HG02623 (cell line): ENCODE results near the gene DPP8.
"Not testable (repeated sequence)": the region's sequence is repeated elsewhere in the genome, so short reads cannot be mapped to it uniquely, and the experiment has no call there.

ENCODE experiments used
- ATAC-seq: cut with Tn5 transposase; IDR thresholded peaks from one replicate; pipeline ENCODE4 v1.9.1; 2021; ENCODE audit warnings: moderate library complexity; ENCODE audit not compliant: unreplicated experiment

Gene DPP8

DNA sequence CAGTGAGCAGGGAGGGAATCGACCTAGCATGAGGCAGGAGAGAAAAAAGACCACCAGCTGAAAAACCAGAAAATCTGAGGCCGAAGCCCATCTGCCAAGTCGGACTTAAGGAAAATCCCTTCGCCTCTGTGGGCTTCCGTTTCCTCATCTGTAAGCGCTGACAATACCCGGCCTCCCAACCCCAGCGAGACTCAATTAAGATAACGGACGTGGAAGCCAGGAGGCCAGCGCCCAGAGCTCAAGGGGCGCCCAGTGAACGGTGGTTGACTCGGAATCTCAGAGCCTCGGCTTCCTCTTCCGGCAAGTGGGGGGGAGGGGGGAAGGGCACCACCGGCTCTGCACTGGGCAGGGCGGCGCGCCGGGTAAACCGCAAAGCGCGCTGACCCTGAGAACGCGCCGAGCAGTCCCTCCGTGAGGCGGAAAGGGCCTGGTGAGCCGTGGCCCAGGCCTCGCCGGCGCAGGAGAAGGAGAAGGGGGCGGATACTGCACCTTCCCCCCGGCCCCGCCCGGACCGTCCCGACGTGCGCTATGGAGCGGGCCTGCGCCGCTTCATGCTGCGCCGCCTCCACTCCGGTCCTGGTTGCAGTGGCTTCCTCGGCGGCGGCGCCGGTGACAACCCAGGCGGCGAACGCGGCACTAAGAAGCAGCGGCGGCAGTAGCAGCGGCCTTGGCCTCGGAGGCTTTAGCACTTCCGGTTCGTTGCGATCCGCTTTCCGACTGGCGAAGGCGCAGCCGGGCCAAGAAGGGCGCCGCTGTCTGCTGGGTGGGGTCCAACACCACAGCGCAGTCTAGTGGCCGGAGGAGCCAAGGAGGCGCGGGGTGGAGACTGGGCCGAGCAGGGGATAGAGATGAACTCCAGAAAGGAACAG lies at the start of gene DPP8:
DPP8 (minus strand) TSS at position 693 of the 869 bp plus-strand sequence. CDS start 5,136 bp downstream, outside the sequence.
- peak; percentile 96 for ATAC-seq

DNA sequence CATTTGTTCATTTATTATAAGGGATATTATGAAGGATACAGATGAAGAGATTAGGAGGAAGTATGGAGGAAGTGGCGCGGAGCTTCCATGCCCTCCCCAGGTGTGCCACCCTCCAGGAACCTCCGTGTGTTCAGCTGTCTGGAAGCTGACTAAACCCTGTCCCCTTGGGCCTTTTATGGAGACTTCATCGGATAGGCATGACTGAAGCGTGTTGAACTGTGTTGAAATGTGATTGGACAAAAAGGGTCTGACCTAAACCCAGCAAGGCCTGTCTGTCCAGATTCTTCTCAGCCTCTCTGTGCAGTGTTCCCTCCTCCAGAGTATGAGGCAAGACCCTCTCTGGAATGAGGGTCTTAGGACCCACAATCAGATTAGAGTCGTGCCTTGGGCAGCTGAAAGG lies 44.4 kb upstream of the DPP8 start:
- ATAC-seq: no peak

DNA sequence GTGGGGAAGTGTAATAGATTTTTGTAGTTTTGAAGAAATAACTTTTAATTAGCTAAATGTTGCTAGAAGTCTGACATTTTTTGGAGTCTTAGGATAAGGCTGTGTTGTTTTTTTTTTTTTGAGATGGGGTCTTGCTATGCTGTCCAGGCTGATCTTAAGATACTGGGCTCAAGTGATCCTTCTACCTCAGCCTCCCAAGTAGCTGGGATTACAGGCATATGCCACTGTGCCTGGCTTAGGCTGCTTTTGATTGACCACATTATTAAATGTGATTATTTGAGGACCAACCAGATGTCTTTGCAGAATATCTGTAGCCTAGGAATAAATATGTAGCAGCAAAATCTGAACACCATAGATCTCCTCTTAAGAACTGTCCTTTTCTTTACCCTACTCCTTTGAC lies 42.5 kb upstream of the DPP8 start:
- no peak for ATAC-seq

DNA sequence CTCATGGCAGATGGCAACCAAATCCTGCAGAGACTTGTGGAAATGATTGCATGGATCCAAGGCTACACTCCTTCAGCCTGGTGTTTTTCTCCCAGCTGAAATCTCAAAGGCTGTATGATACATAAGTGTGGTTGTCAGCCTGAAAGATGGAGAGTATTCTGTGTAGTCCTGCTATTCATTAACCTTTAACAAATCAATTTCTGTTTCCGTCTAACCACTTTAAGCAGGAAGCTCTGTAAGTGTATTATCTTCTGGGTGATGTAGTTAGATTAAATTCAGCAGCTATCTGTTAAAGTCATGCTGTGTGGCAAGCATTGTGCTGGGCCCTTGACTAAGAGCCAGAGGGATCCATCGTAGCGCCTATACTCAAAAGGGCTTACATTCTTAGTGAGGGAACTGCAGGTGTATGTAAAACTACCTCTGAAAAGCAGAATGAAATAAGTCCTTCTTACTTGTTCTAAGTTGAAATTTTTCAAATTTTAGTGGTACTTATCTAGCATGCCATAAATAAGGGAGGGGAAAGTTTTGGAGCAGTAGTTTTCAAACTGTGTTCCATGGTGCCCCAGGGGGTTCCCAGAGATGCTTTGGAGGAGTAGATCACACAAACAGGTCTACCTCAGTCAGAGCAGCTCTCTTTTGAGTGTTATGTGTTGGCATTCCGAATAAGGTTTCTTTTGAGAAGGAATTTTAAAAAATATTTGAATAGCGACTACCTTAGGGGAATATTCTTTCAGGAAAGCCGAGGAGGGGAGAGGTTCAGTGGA lies 41.7 kb upstream of the DPP8 start:
- ATAC-seq: no peak

DNA sequence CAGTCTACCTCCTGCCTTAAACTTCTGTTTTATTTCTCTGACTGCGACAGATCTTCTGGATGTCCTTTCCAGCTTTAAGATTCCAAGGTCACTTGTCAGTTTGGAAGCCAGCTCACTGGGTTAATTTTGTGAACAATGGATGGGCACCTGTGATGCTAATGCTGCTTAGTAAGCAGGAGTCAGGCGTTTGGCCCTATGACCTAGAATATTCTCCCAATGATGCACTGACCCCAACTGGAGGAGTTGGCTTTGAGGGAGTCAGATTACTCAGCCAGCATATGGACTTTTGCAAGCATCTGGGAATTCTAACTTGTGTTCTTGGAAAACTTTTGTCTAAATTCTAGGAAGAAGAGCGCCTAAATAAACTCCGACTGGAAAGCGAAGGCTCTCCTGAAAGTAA lies 40.8 kb upstream of the DPP8 start:
- no peak for ATAC-seq

DNA sequence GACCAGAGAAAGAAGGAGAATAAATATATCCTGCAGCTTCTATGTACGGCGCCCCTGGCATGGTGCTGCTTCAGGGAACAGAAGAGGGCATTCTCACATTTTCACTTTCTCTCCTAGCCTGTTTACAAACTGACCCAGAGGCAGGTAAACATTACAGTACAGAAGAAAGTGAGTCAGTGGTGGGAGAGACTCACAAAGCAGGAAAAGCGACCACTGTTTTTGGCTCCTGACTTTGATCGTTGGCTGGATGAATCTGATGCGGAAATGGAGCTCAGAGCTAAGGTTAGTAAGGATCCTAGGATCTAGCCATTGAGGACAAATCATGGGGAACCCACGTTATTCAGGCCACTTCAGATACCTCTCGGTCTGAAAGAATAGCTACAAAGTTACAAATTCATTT lies 39.1 kb upstream of the DPP8 start:
- no peak for ATAC-seq

DNA sequence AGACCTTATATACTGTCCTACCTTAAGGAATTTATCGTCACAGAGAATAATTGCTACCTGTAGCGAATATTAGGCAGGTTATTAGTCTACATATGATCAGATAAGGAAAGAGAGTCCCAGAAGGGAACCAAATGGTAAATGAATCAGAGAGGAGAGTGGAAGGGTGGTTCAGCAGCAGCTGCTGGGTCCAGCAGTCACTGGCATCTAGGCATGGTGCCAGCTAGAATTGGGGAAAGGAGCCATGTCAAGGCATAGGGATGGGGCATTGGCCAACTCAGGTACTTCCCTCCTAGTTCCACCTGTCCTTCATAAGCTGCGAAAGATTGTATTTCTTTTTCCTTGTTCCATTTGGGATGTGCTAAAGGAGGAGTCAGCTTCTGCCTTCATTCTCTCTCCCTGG lies 36.2 kb upstream of the DPP8 start:
- ATAC-seq: no peak

DNA sequence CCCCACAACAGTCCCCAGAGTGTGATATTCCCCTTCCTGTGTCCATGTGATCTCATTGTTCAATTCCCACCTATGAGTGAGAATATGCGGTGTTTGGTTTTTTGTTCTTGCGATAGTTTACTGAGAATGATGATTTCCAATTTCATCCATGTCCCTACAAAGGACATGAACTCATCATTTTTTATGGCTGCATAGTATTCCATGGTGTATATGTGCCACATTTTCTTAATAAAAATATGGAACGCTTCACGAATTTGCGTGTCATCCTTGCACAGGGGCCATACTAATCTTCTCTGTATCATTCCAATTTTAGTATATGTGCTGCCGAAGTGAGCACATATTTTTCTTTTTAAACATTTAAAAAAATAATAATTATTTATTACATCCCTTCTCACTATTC lies 35.4 kb upstream of the DPP8 start:
- ATAC-seq: not testable (repeated sequence)

DNA sequence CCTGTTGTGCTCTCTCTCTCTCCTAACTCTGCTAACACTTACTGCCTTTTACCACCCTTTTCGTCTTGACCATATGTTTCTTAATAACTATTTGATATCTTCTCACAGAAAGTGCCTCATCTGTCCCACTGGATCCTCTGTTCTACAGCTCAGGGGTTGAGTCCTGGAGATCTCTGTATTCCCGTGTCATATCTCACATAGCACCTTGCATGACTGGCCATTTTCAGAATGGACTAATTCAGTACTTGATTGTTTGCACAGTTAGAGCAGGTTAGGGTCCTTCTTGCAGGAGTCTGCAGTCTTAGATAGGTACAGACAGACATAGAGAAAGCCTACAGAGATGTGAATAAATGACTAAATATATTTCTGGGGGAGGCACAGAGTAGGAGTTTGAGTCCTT lies 33.7 kb upstream of the DPP8 start:
- ATAC-seq: no peak

DNA sequence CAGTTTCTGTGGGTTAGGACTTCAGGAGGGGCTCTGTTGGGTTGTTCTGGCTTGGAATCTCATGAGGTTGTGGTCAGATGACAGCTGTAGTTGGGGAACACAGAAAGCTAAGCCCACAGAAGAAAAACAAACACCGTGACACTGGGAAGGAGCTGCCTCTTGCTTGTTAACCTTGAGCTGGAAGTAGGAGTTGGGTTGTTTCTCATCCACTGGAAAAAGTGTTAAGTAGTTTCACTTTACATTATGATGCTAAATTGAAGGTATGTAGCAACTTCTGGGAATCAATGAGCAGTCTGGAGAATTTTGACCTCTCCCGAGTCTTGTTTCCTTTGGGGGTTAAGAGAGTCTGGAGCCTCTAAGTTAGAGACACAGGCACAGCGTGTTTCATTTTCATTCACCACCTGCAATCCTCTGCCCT lies 33.2 kb upstream of the DPP8 start:
- ATAC-seq: no peak

DNA sequence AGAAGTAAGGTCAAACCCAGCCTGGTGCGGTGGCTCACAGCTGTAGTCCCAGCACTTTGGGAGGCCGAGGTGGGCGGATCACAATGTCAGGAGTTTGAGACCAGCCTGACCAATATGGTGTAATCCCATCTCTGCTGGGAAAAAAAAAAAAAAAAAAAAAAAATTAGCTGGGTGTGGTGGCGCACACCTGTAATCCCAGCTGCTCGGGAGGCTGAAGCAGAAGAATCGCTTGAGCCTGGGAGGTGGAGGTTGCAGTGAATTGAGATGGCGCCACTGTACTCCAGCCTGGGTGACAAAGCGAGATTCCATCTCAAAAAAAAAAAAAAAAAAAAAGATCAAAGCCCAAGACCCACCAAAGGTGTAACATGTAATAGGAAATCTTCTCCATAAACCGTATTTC lies 31.8 kb upstream of the DPP8 start:
- not testable (repeated sequence) for ATAC-seq

DNA sequence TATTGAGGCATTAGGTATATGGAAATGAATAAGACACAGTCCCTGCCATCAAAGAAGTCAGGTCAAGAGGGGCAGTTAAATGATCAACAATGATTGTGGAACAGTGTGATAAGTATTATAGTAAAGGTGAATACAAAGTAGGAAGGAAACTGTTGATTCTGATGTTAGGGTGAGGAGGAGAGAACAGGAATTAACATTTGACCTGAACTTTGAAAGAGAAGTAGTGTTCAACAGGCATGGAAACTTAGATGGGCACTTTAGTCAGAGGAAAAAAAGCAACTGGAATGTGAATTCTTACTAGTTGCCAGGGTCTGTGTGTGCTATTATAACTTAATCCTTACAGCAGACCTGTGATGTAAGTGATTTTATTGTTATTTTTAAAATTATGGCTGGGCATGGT lies 30.4 kb upstream of the DPP8 start:
- no peak for ATAC-seq

DNA sequence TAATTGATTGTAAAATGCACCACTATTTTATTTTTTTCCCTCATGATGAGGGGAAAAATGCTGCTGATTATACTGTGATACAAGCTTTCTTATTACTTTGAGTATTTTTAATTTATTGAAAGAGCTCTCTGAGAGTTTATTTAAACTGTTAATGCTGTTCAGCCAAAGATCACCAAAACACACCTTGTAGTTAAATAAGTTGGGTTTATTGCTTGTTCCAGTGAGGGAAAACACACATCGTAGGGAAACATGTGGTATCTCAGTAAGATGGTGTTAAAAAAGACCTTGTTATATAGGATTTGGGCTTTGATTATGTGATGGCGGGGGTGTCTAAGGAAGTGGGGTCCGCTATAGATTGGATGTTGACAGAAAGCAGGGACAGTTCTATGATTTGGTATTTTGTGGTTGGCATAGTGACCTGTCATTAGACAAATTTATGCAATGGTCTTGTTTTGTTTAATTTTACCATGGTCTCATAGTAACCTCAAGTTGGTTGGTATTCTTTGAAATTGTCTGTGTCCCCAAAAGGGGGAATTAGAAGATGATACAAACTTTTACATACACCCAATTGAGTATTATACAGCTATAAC lies 23.8 kb upstream of the DPP8 start:
- ATAC-seq: no peak

DNA sequence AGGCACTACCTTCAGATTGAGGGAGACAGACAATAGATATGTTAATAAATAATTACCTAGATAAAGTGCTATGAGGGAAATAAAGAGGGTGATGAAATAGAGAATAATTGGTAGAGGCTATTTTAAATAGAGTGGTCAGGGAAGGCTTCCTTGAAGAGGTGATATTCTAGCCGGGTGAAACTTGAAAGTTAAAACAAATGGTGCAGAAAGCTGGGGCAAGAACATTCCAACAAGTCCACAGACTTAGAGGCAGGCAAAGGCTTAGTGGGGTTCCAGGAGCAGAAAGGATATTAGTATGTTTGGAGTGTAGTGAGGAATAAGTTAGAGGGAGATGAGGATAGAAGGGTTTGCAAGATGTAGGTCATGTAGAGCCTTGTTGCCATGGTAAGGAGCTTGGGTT lies 22.8 kb upstream of the DPP8 start:
- no peak for ATAC-seq

DNA sequence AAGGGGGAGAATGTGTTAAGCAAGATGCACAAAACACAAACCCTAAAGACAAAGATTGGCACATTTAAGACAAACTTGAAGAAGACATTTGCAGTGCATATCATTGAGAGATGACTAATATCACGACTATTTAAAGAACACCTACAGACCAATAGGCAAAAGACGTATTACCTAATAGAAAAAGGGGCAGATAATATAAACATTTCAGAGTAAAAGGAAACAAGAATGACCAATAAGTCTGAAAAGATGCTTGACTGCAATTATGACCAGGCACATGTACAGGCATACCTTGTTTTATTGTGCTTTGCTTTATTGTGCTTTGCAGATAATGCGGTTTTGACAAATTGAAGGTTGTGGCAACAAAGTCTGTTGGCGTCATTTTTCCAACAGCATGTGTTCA lies 17.7 kb upstream of the DPP8 start:
- no peak for ATAC-seq

DNA sequence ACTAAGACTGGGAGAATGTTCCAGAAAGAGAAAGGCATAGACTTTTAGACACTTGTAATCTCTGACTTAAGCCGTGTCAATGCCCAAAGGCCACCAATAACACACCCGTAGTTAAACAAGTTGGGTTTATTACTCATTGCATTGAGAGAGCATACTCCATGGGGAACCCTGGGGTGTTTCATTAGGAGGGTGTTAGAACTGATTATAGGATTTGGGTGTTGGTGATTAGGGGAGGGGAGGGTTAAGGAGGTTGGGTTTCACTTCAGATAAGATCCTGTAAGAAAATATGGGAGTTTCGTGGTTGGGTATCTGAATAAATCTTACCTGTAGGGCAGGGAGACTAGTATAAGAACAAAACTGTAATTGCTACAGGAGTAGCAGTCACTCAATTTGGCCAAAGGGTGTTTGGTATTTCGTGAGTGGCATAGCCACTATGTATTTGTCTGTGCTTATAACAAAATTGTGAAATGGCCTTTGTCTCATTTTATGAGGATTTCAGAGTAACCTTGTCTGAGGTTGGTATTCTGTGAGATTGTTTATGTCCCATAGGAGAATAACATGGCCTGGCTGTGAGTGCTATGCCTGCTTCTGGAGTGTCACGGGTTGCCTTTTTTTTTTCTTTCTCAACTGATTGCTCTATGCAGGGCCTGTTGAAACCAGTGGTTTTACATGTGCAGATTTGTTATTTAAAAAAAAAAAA lies 15.7 kb upstream of the DPP8 start:
- no peak for ATAC-seq

DNA sequence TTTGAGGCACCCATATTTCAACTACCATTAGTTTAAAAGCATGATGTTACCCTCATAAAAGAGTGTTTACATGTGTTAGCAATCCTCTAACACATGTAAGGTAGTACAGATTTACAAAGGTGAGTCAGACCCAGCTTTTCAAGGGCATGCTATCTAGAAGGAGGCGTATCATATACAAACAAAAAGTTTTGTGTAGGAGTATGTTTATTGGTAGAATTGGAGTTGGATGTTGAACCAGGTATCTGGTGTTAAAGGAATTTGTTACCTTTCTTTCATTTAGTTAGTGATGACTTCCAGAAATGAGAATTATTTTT lies 15.2 kb upstream of the DPP8 start:
- ATAC-seq: no peak

DNA sequence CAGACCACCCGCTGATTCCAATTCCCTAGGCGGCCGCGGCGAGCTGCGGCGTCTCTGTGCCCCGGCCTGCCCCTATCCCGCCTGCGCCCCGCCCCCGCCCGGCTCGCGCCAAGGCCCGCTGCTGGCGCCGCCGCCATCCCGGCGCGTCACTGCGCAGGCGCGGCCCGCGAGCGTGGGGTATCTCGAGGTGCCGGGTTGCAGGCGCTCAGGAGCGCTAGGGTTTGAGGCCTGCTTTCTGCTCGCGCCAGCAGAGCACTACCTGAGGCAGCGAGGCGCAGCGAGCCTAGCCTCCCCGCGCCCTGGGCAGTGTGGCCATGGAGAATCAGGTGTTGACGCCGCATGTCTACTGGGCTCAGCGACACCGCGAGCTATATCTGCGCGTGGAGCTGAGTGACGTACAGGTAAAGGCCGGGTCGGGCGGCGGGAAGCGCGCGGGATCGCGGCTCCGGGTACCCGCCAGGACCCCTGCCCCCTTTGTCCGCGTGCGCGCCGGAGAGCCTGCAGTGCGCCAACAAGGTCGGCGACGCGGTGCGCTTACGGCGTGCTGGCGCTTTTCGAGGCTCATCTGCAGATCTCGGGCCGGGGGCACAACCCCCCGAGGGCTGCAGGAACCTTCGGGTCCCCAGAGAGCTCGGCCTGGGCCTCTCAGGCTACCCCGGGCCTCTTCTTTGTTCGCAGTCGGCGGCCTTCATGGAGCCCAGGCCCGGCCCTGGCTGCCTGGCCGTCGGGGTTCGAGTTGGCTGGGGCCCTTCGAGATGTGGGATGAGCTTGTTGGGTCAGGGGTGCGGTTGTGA lies 13.0 kb upstream of the DPP8 start, which contains the start of gene HACD3:
HACD3 (plus strand) TSS at position 146 of the 794 bp plus-strand sequence; CDS start at position 315, 169 bp downstream.
- peak; percentile 78 for ATAC-seq

DNA sequence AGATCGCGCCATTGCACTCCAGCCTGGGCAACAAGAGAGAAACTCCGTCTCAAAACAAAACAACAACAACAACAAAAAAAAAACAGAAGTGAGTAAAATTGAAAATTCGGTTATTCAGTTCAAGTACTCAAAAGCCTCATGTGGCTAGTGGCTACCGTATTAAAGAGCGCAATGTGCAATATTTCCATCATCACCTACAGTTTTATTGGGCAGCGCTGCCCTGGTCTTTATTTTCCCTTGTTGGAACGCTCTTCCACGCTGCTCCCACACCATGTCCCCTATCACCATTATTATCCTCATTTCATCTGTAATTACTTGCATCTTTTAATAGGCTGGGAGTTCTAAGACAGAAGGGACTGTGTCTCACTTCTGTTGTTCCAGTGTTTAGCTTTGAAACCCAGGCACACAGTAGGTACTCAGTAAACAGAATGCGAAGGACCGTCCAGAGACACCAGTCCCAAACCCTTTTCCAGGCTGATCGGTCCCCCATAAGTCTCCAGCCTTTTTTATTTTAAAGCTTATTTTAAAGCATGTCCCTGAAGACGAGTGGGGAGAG lies 12.4 kb upstream of the DPP8 start:
- peak; percentile 8 for ATAC-seq

DNA sequence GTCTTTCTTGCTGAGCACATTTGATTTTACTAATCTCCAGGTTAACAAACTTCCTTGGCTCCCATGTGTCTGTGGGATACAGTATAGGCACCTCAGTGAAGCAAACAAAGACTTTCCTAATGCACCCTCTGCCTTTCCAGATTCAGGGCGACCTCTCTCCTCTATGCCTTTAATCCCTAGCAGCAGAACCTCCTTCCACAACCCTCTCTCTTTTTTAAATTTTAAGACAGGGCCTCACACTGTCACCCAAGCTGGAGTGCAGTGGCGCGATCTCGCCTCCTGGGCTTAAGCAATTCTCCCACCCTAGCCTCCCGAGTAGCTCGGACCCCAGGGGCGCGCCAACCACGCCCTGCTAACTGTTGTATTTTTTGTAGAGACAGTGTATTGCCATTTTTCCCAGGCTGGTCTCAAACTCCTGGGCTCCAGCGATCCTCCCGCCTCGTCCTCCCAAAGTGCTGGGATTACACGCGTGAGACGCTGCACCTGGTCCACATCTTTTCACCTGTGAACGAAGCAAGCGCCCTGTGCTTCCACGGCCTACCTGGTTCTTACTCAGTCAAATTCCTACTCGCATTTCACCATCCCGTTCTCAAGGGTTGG lies 11.1 kb upstream of the DPP8 start:
- no peak for ATAC-seq
